ENCODE measurements around the gene DES.
"Not testable (repeated sequence)": the region's sequence is repeated elsewhere in the genome, so short reads cannot be mapped to it uniquely, and the experiment has no call there.

The DES gene

GRCh38 chr2:219387306-219388120 is 30.7 kb upstream of the DES start, which contains the start of gene DNPEP:
DNPEP (minus strand) TSS chr2:219387912; CDS start chr2:219387794, 118 bp downstream.
- peaks cover 23% of the 10 kb centered on the region for H3K4me1 ChIP-seq (ENCODE audit: control insufficient read depth, insufficient read depth, low read length)
- no peaks in the 10 kb centered on the region for H3K27me3 ChIP-seq (ENCODE audit: control insufficient read depth, insufficient read depth, low read length)
- H3K4me3 ChIP-seq (ENCODE audit: low read length): peak within 1 kb of the TSS; percentile 67
- no peaks in the 10 kb centered on the region for H3K9me3 ChIP-seq (ENCODE audit: control insufficient read depth, low read length)
- H3K36me3 ChIP-seq (ENCODE audit: control insufficient read depth, insufficient read depth, low read length): peaks cover 15% of the 10 kb centered on the region
- peak within 1 kb of the TSS; percentile 86 for H3K9ac ChIP-seq (ENCODE audit: low read length)

- H3K27me3 ChIP-seq (ENCODE audit: control insufficient read depth, insufficient read depth, low read length): no peaks in the 10 kb centered on the region
- H3K9ac ChIP-seq (ENCODE audit: low read length): peak overlapping the region; percentile 56
- no peaks in the 10 kb centered on the region for H3K9me3 ChIP-seq (ENCODE audit: control insufficient read depth, low read length)
- H3K4me3 ChIP-seq (ENCODE audit: low read length): no peak overlapping the region
- H3K36me3 ChIP-seq (ENCODE audit: control insufficient read depth, insufficient read depth, low read length): peaks cover 15% of the 10 kb centered on the region
- H3K4me1 ChIP-seq (ENCODE audit: control insufficient read depth, insufficient read depth, low read length): peaks cover 23% of the 10 kb centered on the region
Observed at GRCh38 chr2:219388121-219388906, 29.9 kb upstream of the DES start.

GRCh38 chr2:219388907-219389156 is 29.3 kb upstream of the DES start:
- H3K36me3 ChIP-seq (ENCODE audit: control insufficient read depth, insufficient read depth, low read length): peaks cover 15% of the 10 kb centered on the region
- no peak overlapping the region for H3K4me3 ChIP-seq (ENCODE audit: low read length)
- H3K4me1 ChIP-seq (ENCODE audit: control insufficient read depth, insufficient read depth, low read length): peaks cover 23% of the 10 kb centered on the region
- no peaks in the 10 kb centered on the region for H3K27me3 ChIP-seq (ENCODE audit: control insufficient read depth, insufficient read depth, low read length)
- H3K9ac ChIP-seq (ENCODE audit: low read length): peak overlapping the region; percentile 56
- no peaks in the 10 kb centered on the region for H3K9me3 ChIP-seq (ENCODE audit: control insufficient read depth, low read length)

DNA sequence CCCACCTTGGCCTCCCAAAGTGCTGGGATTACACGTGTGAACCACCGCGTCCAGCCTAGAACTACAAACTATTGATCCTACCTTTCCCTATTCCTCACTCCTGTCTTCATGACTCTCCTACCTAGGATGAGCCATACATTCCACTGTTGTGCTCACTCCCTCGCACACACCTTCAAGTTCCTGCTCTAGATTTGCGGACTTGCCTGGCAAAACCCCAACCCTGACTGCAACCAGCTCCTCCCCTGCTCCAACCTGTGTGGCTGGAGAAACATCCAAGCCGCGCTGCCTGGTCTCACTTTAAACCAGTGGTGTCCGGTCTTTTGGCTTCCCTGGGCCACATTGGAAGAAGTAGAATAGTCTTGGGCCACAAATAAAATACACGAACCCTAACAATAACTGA is 25.4 kb upstream of the DES start:
- no peak overlapping the region for H3K9ac ChIP-seq (ENCODE audit: low read length)
- H3K36me3 ChIP-seq (ENCODE audit: control insufficient read depth, insufficient read depth, low read length): no peaks in the 10 kb centered on the region
- no peaks in the 10 kb centered on the region for H3K27me3 ChIP-seq (ENCODE audit: control insufficient read depth, insufficient read depth, low read length)
- no peak overlapping the region for H3K4me3 ChIP-seq (ENCODE audit: low read length)
- H3K4me1 ChIP-seq (ENCODE audit: control insufficient read depth, insufficient read depth, low read length): peaks cover 5% of the 10 kb centered on the region
- H3K9me3 ChIP-seq (ENCODE audit: control insufficient read depth, low read length): no peaks in the 10 kb centered on the region

DNA sequence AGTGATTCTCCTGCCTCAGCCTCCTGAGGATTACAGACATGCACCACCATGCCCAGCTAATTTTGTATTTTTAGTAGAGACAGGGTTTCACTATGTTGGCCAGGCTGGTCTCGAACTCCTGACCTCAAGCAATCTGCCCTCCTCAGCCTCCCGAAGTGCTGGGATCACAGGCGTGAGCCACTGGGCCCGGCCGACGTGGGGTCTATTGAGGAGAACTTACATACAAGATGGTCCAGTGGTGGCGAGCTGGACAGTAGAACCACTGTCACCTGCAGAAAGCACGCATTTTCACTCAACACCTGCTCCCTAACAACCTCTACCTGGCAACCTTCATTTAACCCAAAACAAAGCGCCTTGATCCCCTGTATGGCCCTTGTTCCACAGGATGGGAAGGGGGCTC is 23.1 kb upstream of the DES start:
- H3K27me3 ChIP-seq (ENCODE audit: control insufficient read depth, insufficient read depth, low read length); H3K9ac ChIP-seq (ENCODE audit: low read length): not testable (repeated sequence)
- H3K4me1 ChIP-seq (ENCODE audit: control insufficient read depth, insufficient read depth, low read length): peaks cover 18% of the 10 kb centered on the region

GRCh38 chr2:219395609-219396008 is 22.6 kb upstream of the DES start:
- Histone ChIP-seq H3K9ac (ENCODE audit: low read length) (no peak overlapping the region), H3K27me3 (ENCODE audit: control insufficient read depth, insufficient read depth, low read length) (no peaks in the 10 kb centered on the region), H3K9me3 (ENCODE audit: control insufficient read depth, low read length) (no peaks in the 10 kb centered on the region), H3K4me3 (ENCODE audit: low read length) (no peak overlapping the region), H3K4me1 (ENCODE audit: control insufficient read depth, insufficient read depth, low read length) (peaks cover 23% of the 10 kb centered on the region), H3K36me3 (ENCODE audit: control insufficient read depth, insufficient read depth, low read length) (no peaks in the 10 kb centered on the region)

More for the DNA sequence above, 23.1 kb upstream of the DES start:
- not testable (repeated sequence) for H3K36me3 ChIP-seq (ENCODE audit: control insufficient read depth, insufficient read depth, low read length); H3K4me3 ChIP-seq (ENCODE audit: low read length); H3K9me3 ChIP-seq (ENCODE audit: control insufficient read depth, low read length)

GRCh38 chr2:219396863-219397457 is 21.2 kb upstream of the DES start:
- no peaks in the 10 kb centered on the region for H3K36me3 ChIP-seq (ENCODE audit: control insufficient read depth, insufficient read depth, low read length)
- no peaks in the 10 kb centered on the region for H3K27me3 ChIP-seq (ENCODE audit: control insufficient read depth, insufficient read depth, low read length)
- no peak overlapping the region for H3K9ac ChIP-seq (ENCODE audit: low read length)
- no peaks in the 10 kb centered on the region for H3K9me3 ChIP-seq (ENCODE audit: control insufficient read depth, low read length)
- no peak overlapping the region for H3K4me3 ChIP-seq (ENCODE audit: low read length)
- H3K4me1 ChIP-seq (ENCODE audit: control insufficient read depth, insufficient read depth, low read length): peaks cover 24% of the 10 kb centered on the region

- no peaks in the 10 kb centered on the region for H3K36me3 ChIP-seq (ENCODE audit: control insufficient read depth, insufficient read depth, low read length)
- peak overlapping the region; percentile 32 for H3K9ac ChIP-seq (ENCODE audit: low read length)
- H3K27me3 ChIP-seq (ENCODE audit: control insufficient read depth, insufficient read depth, low read length): no peaks in the 10 kb centered on the region
- no peak overlapping the region for H3K4me3 ChIP-seq (ENCODE audit: low read length)
- peaks cover 30% of the 10 kb centered on the region for H3K4me1 ChIP-seq (ENCODE audit: control insufficient read depth, insufficient read depth, low read length)
- H3K9me3 ChIP-seq (ENCODE audit: control insufficient read depth, low read length): no peaks in the 10 kb centered on the region
Observed at GRCh38 chr2:219398721-219399363, 19.3 kb upstream of the DES start.

- Histone ChIP-seq H3K4me3 (ENCODE audit: low read length) (no peak overlapping the region), H3K9me3 (ENCODE audit: control insufficient read depth, low read length) (no peaks in the 10 kb centered on the region), H3K4me1 (ENCODE audit: control insufficient read depth, insufficient read depth, low read length) (peaks cover 30% of the 10 kb centered on the region), H3K36me3 (ENCODE audit: control insufficient read depth, insufficient read depth, low read length) (no peaks in the 10 kb centered on the region), H3K9ac (ENCODE audit: low read length) (no peak overlapping the region), H3K27me3 (ENCODE audit: control insufficient read depth, insufficient read depth, low read length) (no peaks in the 10 kb centered on the region)
Observed at GRCh38 chr2:219399716-219400478, 18.3 kb upstream of the DES start.

DNA sequence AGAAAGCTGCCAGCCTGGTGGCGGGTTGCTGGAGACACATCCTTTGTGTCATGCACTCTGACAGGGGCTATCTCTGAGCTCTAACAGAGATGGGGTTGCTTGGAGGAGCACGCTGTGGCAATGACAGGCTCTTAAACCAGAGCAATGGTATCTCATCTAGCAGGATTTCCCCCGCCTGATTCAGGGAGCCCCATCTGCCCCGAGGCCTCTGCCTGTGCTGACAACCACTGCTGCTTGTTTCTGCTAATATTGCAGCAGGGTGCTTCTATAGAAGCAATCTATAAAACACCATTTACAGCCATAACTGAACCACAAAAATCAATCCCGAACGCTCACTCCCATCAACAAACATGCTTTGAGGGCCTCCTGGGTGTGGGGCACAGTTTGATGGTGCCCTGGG is 17.6 kb upstream of the DES start:
- no peak overlapping the region for H3K9ac ChIP-seq (ENCODE audit: low read length)
- H3K36me3 ChIP-seq (ENCODE audit: control insufficient read depth, insufficient read depth, low read length): no peaks in the 10 kb centered on the region
- no peaks in the 10 kb centered on the region for H3K9me3 ChIP-seq (ENCODE audit: control insufficient read depth, low read length)
- H3K4me1 ChIP-seq (ENCODE audit: control insufficient read depth, insufficient read depth, low read length): peaks cover 30% of the 10 kb centered on the region
- H3K4me3 ChIP-seq (ENCODE audit: low read length): no peak overlapping the region
- H3K27me3 ChIP-seq (ENCODE audit: control insufficient read depth, insufficient read depth, low read length): no peaks in the 10 kb centered on the region

DNA sequence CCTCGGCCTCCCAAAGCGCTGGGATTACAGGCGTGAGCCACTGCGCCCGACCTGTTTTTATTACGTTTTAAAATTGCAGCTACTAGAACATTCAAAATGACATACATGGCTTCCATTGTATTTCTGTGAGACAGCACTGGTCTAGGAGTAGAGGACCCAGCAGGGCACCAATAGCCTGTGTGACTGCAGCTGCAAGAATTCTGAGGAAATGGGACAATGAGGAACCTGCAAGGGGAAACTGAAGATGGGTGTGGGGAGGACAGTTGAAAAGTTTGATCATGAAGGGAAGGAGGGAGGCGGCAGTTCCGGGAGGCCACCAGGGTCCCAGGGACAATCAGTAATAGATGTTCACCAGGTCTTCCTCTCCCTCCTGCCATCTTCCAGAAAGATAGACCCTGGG is 16.6 kb upstream of the DES start:
- H3K27me3 ChIP-seq (ENCODE audit: control insufficient read depth, insufficient read depth, low read length): no peaks in the 10 kb centered on the region
- no peaks in the 10 kb centered on the region for H3K9me3 ChIP-seq (ENCODE audit: control insufficient read depth, low read length)
- H3K36me3 ChIP-seq (ENCODE audit: control insufficient read depth, insufficient read depth, low read length): no peaks in the 10 kb centered on the region
- H3K9ac ChIP-seq (ENCODE audit: low read length): no peak overlapping the region
- peaks cover 30% of the 10 kb centered on the region for H3K4me1 ChIP-seq (ENCODE audit: control insufficient read depth, insufficient read depth, low read length)
- H3K4me3 ChIP-seq (ENCODE audit: low read length): no peak overlapping the region
